Measurements from ENCODE around the gene GET3.
"Not testable (repeated sequence)": the region's sequence is repeated elsewhere in the genome, so short reads cannot be mapped to it uniquely, and the experiment has no call there.

GET3 gene

DNA sequence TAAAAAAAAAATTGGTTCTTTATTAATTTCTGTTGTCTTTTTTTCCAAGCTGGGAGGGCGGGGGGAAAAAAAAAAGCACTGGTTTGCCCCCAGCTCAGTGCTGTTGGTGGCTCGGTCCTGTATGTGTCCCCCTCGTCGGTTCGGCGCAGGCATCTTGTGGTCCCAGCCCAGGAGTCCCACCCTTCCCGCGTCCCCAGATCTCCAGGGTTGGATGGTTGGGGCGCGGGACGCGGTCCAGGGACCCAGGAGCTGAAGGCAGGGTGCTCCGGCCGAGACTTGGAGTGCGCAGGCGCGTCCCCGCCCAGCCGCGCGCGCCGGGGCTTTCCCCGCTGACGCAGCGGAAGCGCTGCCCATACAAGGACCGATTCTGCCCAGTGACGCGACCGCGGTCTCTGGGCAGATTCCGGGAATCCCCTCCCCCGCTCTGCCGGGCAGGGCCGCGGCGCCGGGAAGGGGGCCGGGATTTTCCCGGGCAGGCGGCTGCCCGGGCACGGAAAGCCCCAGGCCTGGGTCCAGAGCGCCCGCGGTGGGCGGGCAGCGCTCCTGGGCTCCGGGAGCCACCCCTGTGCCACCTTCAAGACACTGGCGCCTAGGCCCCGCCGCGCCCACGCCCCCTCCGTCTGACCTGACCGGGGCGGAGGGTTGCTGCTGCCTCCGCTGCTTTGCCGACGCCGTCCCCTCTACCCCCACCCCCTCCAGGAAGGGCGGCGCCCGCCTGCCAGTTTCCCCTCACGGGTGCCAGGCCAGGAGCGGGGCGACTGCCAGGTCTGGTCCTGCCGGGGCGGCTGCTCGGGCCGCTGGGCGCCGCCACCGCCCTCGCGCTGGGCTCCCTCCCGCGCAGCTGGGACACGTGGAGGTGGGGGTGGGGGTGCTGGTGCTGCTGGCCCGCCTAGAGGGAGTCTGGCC is 56.2 kb downstream of the GET3 start:
- DNase-seq = peak; percentile 83 to 86

DNA sequence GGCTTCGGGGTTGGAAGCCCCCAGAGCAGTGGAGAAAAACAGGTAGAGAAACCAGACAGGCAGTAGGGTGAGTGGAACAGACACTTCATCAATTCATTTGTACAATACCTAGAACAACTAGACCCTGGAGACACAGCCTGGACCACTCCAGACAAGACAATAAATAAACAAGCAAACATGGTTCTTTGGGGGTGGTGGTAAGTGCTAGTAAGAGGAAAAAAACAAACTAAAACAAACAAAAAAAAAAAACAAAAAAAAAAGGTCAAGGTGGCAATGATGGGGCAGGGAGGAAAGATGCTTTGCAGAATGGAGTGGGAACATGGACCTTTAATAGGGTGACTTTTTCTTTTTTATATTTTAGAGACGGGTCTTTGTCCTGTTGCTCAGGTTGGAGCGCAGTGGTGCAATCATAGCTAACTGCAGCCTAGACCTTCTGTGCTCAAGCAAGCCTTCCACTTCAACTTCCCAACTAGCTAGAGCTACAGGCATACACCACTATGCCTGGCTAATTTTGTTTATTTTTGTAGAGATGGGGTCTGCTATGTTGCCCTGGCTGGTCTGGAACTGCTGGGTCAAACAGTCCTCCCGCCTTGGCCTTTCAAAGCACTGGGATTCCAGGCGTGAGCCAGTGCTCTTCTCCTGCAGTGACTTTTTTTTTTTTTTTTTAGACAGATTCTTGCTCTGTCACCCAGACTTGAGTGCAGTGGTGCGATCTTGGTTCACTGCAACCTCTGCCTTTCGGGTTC is 57.1 kb downstream of the GET3 start:
- DNase-seq = no peak

DNA sequence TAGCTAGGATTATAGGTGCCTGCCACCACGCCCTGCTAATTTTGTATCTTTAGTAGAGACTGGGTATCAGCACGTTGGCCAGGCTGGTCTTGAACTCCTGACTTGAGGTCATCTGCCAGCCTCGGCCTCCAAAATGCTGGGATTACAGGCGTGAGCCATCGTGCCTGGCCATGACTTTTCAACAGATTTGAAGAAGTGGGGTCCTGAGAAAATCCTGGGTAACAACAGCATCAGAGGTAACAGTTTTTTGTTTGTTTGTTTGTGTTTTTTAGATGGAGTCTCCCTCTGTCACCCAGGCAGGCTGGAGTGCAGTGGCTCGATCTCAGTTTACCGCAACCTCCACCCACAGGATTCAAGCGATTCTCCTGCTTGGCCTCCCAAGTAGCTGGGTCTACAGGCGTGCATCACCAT is 57.7 kb downstream of the GET3 start:
- no peak for DNase-seq

DNA sequence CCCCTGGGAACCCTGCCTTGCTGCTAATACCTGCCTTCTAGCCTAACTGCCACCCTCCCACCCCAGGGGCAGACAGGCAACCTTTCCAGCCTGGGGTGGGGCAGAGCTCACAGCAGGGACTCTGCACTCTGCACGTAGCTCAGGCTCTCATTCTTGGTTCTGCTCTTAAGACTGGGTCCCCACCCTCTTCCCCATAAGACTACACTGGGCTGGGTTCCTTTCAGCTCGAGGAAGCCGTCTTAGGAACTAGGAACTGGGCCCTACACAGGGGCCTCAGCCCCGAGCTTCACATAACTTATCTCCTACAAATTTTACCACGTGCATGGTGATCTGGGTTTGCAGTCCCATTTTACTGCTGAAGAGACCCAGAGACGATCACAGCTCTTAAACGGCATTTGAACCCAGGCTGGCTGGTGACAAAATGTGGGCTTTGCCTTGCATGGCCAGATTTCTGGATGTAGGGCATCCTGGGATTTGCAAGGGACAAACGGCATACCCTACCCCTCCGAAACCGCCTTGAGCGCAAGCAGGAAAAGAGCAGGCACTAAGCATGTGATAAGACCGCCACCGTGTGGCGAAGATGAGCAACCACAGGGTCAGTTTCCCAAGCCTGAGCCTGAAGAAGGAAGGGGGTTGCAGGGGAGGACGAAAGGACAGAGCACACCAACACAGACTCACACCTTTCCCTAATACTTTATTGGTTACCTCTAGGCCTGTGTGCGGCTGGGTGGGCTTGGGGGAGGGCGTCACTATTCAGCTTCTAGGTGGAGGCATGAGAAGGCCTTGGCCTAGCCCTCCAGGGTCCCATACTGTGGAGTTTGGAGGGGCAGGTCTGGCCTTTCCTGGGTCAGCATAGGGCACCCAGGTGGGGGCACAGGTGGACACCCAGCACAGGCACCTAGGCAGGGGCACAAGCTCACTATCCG is 59.1 kb downstream of the GET3 start:
- peak; percentile 80 to 83 for DNase-seq

DNA sequence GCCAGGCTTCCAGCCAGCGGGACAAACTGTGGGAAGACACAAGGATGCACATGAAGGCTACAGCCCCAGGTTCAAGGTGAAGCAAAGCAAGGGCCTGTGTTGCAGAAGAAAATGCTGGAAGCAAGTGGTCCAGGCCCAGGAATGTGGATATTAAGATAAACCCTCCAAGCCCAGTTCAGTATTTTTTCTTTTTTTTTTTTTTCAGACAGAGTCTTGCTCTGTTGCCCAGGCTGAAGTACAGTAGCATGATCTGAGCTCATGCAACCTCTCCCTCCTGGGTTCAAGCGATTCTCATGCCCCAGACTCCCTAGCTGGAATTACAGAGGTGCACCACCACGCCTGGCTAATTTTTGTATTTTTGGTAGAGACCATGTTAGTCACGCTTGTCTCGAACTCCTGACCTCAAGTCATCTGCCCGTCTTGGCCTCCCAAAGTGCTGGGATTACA is 59.9 kb downstream of the GET3 start:
- DNase-seq = no peak

DNA sequence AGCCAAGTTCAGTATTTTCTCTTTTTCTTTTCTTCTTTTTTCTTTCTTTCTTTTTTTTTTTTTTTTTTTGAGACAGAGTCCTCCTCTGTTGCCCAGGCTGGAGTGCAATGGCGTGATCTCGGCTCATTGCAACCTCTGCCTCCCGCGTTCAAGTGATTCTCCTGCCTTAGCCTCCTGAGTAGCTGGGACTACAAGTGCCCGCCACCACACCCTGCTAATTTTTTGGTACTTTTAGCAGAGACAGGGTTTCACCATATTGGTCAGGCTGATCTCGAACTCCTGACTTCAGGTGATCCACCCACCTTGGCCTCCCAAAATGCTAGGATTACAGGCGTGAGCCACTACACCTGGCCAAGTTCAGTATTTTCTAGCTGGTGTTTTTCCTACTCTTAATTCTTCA is 60.3 kb downstream of the GET3 start:
- DNase-seq = not testable (repeated sequence)

All from SHP77 (cell line).